ENCODE data around the gene MPPED2.
"Not testable (repeated sequence)": the region's sequence is repeated elsewhere in the genome, so short reads cannot be mapped to it uniquely, and the experiment has no call there.

Gene MPPED2

DNA sequence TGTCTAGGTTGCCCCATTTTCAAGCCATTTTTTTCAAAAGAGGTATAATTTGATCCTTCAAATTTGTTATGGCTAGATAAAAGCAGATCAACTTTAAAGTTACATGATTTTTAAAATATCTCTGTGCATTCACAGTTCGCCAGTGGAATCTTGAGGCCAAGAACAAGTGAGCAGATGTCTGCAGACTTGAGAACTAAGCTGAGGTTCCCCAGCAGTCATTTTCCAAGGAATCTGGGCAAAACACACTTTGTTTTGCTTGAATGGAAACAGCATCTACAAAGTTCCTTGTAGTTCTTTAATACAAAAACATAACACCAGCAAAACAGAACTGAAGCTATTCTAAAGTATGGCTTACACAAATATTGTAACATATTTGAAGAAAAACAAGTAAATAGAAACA, 7.7 kb downstream of the MPPED2 start:
- DNase-seq (ENCODE audit: low spot score) = no peak

DNA sequence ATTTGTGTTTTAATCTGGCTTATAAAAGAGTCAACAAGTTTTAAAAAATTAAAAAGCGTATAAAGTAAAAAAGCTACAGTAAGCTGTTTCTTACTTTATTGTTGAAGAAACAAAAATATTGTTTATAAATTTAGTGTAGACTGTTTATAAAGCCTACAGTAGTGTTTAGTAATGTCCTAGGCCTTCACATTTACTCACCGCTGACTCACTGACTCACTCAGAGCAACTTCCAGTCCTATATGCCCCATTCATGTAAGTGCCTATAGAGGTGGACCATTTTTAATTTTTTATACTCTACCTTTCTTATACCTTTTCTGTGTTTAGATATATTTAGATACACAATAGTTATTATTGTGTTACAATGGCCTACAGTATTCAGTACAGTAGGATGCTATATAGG, 12.2 kb downstream of the MPPED2 start:
- no peak for DNase-seq (ENCODE audit: low spot score)

DNA sequence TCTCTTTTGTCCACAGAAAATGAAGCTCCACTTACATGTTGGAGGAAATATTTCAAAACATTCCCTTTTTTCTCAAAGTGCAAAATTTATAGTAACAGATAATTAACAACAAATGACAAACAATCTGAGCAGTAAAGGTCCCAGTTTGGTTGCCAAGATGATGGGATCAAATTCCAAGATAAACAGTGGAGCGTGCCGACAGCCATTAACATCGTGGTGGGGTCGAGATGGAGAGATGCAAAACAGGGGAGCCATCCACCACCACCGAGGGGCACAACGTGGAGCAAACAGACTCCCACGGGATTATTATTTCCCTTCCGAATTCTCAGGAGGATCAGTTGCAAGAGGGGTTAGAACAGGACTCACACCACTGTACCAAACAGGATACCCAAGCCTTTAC, 17.2 kb downstream of the MPPED2 start:
- DNase-seq (ENCODE audit: low spot score) = no peak

DNA sequence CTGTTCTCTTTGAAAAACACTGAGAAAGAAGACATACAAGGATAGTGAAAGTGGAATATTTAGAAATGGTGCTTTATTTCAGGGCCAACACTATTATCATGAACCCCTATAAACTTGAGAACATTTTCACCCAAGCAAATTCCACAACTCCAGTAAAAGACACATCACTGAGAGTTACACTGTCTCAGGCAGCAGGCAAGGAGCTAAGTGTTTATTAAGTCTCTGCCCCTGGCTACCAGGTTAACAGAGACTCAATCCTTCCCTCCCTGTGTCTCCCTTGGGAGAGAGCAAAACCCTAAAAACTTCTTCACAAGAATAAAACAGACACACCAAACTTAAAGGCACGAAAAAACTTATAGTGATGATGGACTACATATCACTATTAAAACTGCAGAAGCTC, 18.5 kb downstream of the MPPED2 start:
- DNase-seq (ENCODE audit: low spot score) = no peak

DNA sequence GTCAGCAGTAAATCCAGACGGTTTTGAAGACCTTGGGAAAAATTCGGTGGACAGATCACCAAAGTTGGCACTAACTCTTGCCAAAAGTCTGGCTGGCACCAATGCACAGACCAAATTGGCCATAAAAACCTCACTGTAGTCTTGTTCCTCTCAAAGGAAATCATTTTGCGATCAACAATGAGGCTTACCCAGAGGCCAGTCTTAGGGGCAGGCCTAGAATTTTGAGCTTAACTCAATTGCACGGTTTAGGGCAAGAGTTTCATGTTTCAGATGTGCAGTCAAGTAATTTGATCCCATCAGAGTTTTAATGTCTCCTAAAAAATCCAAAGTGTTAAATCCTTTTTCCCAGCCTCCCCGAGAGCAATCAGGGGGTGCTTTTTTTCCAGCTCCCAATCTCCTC, 19.0 kb downstream of the MPPED2 start:
- DNase-seq (ENCODE audit: low spot score) = no peak

DNA sequence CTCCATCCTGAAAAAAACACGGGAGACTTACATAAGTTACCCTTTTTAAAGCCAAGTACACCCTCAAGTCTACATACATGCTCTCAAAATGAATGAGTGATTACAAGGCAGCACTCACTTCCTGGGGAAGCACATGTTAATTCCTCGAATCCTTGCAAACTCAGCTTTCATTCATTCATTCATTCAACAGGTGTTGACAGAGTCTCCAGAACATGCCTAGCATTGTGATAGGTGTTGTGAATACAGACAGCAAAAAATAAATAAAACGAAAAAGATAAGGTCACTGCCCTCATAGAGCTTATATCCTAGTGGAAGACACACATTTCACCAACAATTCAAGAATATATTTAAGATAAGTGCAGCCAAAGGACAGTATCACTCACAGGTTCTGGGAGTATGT, 19.7 kb downstream of the MPPED2 start:
- no peak for DNase-seq (ENCODE audit: low spot score)

DNA sequence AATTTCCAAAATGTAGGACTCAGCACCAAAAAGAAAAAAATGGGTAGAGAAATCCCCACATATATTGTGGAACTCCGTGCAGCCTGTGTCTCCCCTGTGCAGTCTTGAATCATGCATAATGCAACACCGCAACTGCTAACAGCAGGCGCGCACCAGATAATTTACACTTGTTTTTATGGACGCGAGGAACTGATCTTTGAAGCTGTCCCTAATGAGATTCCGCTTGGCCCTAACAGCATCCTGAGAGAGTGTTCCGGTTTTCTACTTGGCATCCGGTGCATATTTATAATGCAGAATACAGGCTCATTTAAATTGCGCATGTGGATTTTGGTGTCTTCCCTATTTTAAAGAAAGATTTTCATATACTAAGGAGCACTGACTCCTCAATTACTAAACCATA, 21.1 kb downstream of the MPPED2 start:
- no peak for DNase-seq (ENCODE audit: low spot score)

DNA sequence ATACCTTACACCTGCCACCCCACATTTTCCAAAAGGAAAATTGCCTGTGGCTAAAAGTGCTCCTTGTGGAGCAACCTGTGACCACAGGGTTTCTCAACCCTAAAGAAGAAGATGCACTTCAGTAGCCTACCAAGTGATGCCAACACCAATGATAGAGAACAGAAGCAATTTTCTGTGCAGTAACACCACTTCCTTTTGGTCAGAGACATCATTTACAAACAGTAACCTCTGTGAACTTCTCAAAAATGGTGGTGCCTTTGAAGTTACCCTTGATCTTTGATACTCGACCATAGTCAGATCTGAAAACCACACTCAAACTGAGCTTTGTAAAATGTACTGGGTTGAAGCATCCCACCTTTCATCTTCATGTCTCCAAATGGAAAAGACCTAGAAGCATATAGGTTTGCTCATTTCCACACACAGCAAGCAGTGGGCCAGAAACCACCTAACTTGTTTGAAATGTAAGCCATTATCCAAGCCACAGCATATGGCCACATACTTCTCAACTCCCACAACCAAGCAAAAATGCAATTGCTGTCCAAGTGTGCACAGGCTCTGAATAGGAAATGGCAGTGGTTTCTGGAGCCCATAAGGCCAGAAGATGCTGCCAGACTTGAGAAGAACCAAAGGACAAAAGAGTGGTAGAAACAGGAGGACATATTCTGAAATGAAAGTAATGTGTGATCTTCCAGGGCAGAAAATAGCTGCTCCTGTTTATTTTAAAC, 24.3 kb downstream of the MPPED2 start:
- no peak for DNase-seq (ENCODE audit: low spot score)

DNA sequence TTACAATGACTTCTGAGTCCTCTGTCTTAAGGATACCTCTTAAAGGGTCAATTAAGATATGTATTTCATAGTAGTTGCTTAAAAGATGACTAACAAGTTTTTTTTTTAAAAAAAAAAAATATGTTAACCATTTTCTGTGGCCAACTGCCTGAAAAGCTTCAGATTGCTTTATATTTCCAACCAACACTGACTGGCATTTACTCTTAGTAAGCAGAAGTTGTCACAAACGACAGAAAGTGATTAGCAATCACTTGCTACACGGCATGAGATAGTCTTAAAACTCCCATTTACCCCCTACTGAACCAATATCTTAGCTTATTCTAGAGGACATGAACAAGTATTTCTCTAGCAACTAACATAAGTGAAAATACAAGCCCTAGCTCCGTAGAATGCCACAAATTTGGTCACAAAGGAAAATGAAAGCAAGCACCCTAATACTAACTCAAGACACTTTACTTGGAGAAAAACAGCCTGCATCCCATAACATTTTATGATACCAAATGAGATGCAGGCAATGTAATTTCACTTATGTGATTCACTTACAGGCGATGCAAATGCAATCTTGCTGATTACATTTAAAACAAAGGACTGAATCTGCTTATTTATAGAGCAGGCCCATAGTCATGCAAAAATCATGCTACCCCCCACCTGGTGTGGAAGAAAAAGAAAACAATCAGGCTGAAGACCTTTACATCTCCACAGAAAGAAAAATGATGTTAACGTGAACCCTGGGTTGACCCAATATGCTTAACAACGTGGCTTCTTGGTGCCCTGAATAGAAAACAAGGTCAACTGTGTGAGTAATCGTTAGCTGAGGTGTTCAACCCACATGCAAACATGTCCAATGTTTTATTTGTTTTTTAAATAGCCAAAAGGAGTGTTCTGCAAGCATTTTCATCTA, 25.7 kb downstream of the MPPED2 start:
- no peak for DNase-seq (ENCODE audit: low spot score)

DNA sequence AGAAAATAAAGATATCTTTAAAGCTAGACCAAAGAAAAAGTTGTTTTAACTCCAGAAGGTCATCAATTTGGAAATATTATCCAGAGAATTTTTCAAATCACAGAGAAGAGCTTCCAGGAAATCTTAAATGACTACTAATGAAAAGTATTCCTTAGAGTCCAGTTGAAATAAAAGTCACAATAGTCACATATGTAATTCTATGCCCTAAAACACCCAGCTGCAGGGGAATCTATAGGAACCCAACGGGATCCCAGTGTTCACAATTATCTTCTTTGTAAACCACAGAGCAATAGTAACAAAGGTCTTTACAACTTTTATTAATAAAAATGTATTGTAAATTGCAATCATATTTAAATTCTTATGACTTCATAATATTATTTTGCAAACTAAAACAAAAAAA, 27.1 kb downstream of the MPPED2 start:
- no peak for DNase-seq (ENCODE audit: low spot score)

DNA sequence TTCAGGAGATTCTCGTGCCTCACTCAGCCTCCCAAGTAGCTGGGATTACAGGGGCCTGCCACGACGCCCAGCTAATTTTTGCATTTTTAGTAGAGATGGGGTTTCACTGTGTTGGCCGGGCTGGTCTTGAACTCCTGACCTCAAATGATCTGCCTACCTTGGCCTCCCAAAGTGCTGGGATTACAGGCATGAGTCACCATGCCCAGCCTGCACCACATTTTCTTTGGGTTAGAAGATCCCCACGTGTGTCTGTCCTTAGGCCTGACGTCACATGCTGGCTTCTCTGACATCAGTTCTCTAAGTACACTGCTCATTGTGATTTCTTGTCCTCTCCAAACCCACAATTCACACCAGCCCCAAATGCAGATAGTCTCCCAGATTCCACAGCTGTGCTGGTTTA, 31.6 kb downstream of the MPPED2 start:
- not testable (repeated sequence) for DNase-seq (ENCODE audit: low spot score)

DNA sequence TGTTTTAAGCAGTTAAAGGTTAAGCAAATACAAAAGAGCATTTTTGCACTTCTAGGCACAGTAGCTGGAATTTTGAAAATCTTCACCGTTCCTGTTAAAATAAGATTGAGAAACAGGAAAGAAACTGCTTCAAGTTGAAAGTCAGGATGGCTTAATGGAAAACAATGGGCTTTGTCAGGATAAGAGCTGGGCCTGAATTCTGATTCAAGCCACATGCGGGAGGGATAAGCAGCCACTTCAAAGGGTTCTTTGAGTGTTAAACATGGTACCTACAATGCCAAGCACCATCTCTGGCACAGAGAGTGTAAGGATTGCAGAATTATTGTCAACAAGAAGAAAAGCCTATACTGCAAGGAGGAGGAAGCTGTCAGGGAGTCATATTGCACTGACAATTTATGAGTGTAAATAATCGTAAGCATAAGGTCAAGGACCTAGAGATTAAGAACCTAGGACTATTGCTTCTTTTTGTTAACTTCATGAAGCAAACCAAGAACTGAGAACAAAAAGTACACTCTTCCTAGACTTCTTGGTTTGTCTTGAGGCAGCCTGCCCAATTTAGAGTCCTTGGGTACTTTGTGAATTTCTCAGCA, 32.5 kb downstream of the MPPED2 start:
- no peak for DNase-seq (ENCODE audit: low spot score)

DNA sequence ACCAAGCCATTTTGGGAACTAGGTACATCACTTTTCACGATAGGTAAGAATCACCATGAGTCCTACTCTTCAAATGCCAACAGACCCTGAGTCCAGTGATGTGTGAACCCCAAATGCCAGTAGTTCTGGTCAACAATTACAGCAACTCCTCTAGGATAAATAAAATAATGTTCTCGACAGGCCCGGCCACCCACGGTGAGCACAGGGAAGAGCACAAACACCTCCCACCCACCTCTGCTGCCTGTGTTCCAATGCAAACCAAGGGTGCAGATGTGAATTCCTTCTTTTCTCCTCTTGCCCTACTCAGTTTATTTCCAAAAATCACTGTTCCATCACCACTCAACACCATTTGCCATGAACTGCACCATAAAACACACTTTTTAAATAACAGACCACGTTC, 33.3 kb downstream of the MPPED2 start:
- no peak for DNase-seq (ENCODE audit: low spot score)

DNA sequence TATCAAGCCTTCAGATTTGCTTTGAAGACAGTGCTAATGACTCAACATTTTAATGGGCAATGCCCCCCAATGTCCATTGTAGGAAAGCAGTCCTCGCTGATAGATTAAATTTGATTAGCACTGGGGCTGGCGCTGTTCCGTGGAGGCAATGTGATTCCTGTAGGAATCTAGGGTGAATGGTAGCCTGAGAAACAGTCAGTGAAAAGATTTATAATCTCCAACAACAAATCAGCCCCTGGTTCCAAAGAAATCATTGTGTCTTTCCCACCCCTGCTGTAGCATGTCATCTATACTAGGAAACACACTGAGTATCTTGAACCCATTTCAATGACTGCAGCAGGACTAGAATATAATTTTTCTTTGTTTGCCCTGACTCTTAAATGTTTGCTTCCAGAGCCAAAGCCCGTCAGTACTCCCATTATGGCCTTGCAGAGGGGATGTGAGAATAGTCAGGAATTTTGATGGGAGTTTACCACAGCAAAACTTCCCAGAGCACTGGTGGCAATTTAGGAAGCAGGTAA, 36.1 kb downstream of the MPPED2 start:
- DNase-seq (ENCODE audit: low spot score) = no peak

DNA sequence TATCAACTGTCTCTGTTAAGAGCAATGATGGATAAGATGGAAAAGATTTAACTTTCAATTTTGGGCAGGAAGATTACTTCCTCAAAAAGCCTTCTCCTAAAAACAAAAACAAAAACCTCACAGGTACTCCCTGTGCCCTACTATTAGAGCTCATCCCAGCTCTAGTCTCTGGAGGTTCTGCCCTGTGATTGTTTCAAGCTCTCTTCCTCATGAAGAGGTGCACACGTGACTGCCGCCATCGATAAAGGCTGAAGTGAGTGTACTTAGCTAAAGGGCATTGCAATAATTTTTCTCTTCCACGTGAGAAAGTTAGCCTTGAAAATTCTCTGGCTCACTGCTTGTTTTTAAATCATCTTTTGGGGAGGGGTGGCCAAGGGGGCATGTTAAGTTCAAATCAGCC, 36.6 kb downstream of the MPPED2 start:
- no peak for DNase-seq (ENCODE audit: low spot score)

DNA sequence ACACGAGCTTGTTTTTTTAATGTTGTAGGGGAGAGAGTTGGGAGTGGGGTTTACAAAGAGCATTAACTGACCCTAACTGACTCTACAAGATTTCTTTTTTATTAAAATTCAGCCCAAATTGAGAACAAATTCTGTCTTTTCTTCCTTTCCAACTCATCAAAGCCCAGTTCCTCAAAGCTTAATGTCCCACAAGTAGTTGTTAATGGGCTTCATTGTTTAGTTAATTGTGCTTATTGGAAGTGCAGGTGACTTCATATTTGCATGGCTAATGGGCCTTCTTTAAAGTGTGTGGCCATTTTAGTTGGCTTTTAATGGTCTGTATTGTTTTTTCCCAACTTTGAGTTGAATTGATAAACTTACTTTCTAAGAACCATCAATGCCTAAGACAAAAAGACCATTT, 39.8 kb downstream of the MPPED2 start:
- DNase-seq (ENCODE audit: low spot score) = no peak

DNA sequence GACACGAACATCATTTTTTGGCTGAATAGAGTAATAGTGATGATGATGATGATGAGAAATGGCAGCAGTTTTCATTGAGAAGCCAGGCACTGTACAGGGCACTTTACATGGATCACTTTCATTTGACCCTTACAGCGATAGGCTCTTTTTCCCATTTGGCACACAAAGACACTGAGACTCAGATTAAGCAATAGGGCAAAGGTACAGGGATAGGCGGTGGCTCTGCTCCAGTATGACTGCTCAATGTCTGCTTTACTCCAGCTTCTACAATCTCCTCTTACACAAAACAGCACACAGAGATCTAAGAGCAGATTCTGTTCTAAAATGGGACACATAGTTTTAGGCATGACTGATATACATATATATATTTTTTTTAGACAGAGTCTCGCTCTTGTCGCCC, 40.6 kb downstream of the MPPED2 start:
- no peak for DNase-seq (ENCODE audit: low spot score)

DNA sequence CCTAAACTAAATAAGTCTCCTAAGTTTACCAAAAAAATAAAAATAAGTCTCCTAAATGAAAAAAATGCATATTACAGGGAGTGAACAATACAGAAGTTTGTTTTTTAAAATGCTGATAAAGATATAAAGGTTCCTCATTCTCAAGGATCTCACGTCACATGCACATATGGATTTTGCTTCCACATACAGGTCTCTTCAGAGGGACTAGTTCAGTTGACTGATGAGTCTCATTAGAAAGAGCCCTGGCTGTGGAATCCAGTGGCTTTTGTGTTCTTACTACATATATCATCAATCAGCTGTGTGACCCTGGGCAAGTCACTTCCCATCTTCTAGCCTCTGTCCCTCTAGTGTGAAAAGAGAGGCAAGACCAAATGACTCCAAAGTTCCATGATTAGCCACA, 43.1 kb downstream of the MPPED2 start:
- DNase-seq (ENCODE audit: low spot score) = no peak

DNA sequence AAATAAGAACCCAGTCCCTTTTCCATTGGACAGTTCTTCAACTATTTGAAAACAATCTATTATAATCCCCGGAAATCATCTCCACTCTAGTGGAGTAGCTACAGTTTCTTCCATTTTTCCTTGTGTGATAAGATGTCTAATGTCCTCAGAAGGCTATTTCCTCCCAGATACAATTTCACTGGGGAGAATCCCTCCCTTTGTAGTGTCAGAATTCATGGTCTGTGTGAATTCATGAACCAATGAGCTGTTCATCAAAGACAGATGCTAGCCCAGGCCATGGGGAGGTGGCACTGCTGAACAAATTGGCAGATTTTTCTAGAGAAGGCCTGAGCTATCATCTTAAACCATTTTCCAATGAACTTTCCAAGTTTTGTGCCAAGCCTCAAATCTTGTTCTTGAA, 45.4 kb downstream of the MPPED2 start:
- no peak for DNase-seq (ENCODE audit: low spot score)

DNA sequence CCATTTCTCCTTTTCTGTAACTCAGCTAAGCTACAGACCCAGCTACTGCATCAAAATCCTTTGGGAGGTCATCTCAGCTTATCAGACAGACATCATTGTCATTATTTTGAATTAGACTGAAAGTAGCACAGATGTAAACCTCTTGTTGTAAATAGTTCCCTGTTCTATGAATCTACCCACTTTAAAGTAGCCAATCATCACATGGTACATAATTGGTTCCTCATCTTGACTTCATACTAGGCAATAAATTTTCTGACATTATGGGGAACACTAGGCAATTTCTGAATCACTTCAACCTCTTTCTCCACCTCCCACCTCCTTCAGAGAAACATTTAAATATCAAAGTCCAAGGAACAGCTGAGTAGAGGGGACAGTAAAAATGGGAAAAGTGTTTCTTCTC, 47.9 kb downstream of the MPPED2 start:
- no peak for DNase-seq (ENCODE audit: low spot score)

DNA sequence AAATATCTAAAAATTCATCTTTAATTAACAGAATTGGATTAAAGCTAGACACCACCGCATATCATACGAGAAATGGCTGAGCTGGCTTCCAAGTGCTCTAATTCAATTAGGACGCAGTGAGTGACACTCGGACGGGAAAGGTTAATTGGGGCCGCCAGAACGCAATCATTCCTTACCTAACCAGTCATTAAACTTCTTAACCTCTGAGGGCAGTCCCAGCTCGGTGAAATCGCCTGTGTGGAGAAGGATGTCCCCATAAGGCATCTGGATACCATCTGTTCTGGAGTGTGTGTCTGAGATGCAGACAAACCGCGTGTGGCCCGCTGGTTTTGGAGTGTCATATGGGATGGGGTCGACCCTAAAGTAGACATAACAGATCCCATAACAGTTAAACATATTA, 50.3 kb downstream of the MPPED2 start:
- no peak for DNase-seq (ENCODE audit: low spot score)

DNA sequence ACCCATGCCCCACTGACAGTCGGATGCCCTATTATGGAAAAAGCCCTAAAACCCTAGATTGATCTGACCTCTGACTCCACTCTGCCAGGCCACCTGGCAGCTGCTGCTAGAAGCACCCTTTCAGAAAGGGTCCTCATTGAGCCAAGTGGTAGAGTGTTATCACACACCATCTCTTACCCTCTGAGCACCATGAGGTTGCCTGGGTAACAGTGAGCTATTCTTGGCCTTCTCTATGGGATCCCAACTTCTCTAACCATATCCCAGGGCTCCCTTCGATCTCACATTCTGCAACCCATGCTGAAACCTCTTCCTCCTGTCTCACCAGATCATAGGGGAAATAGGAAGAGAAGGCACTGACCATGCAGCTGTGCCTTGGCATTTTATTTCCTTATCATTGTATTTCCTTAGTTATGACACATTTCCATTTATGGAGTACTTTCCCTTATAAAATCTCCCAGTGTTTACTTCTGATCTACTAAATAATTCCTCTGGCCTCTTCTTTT, 52.7 kb downstream of the MPPED2 start:
- no peak for DNase-seq (ENCODE audit: low spot score)

DNA sequence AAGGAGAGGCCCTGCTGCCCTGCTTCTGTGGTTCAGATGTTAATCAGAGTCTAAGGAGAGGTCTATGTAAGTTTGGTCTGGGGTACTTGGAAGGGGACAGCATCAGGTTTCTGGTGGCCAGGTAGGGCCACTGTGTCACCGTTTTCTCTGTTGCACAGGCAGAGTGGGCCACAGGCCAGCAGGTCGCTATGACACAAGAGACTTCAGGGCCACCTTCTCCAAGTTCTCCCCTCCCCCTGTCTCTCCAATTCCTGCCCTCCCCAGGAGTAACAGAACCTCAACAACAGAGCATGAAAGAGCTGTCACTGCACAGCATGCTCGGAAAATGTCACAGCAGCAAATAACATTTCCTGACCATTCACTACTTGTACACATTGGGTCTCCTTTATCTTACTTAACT, 58.6 kb downstream of the MPPED2 start:
- DNase-seq (ENCODE audit: low spot score) = no peak

All from D341Med (cell line).